GM23338 (cell line): Measurements from ENCODE around the gene C3orf22. TPM values are rescaled to one million over a fixed set of nuclear protein-coding genes. Genes with fewer than 3 reads are reported as not detected.

Source experiments
- ATAC-seq: fragments of 200-7000 bp; cut with Tn5 transposase; 3 replicates; pipeline ENCODE4 v1.9.1; 2020
- DNase-seq: peaks from one replicate; pipeline ENCODE4 v3.0.0-alpha.2; 2015; ENCODE audit warnings: low spot score
- H2AFZ ChIP-seq: fragments of 200-600 bp; sonication (generic); 2 replicates; pipeline ENCODE4 v1.8.0; 2016; ENCODE audit warnings: antibody characterized with exemption, mild to moderate bottlenecking, moderate library complexity
- H3F3A ChIP-seq: fragments of 200-600 bp; sonication (generic); replicated peaks from 2 replicates; pipeline ENCODE4 v1.8.0; 2017; ENCODE audit warnings: antibody characterized with exemption, mixed run types, low read depth
- H3K27ac ChIP-seq: fragments of 200-600 bp; sonication (generic); 2 replicates; pipeline ENCODE4 v1.6.1; 2016; ENCODE audit warnings: low read depth
- H3K27me3 ChIP-seq: fragments of 200-600 bp; sonication (generic); 2 replicates; pipeline ENCODE4 v1.8.0; 2016; ENCODE audit warnings: mild to moderate bottlenecking, mixed run types, moderate library complexity; ENCODE audit not compliant: insufficient read depth
- H3K36me3 ChIP-seq: fragments of 200-600 bp; sonication (generic); 2 replicates; pipeline ENCODE4 v1.8.0; 2016; ENCODE audit warnings: mild to moderate bottlenecking; ENCODE audit not compliant: insufficient read depth
- H3K4me1 ChIP-seq: fragments of 200-600 bp; sonication (generic); 2 replicates; pipeline ENCODE4 v1.8.0; 2016; ENCODE audit warnings: mild to moderate bottlenecking, moderate library complexity; ENCODE audit not compliant: insufficient read depth
- H3K4me2 ChIP-seq: fragments of 200-600 bp; sonication (generic); 2 replicates; pipeline ENCODE4 v1.7.1; 2017; ENCODE audit warnings: mixed run types
- H3K4me3 ChIP-seq: fragments of 200-600 bp; sonication (generic); 2 replicates; pipeline ENCODE4 v1.6.1; 2016; ENCODE audit warnings: mixed run types
- H3K79me2 ChIP-seq: fragments of 200-600 bp; sonication (generic); replicated peaks from 2 replicates; pipeline ENCODE4 v1.8.0; 2017; ENCODE audit warnings: mild to moderate bottlenecking; ENCODE audit not compliant: insufficient read depth
- H3K9me2 ChIP-seq: fragments of 200-600 bp; sonication (generic); 2 replicates; pipeline ENCODE4 v1.8.0; 2017; ENCODE audit not compliant: insufficient read depth
- H4K20me1 ChIP-seq: fragments of 200-600 bp; sonication (generic); replicated peaks from 2 replicates; pipeline ENCODE4 v1.8.0; 2017; ENCODE audit warnings: mild to moderate bottlenecking; ENCODE audit not compliant: insufficient read depth
- H3K27ac Mint-ChIP-seq: 2 replicates; pipeline ENCODE4 v1.8.0; 2020; ENCODE audit warnings: inconsistent platforms, mild to moderate bottlenecking, moderate library complexity, mixed read lengths
- H3K27me3 Mint-ChIP-seq: 3 replicates; pipeline ENCODE4 v1.8.0; 2022; ENCODE audit warnings: low read depth, mild to moderate bottlenecking, moderate library complexity, mixed read lengths, inconsistent platforms; ENCODE audit not compliant: insufficient read depth, poor library complexity
- H3K36me3 Mint-ChIP-seq: 3 replicates; pipeline ENCODE4 v1.8.0; 2021; ENCODE audit warnings: low read depth, mild to moderate bottlenecking, inconsistent platforms, moderate library complexity, mixed read lengths
- H3K4me1 Mint-ChIP-seq: 3 replicates; pipeline ENCODE4 v1.8.0; 2020; ENCODE audit warnings: mild to moderate bottlenecking, inconsistent platforms, mixed read lengths
- H3K4me3 Mint-ChIP-seq: 3 replicates; pipeline ENCODE4 v1.8.0; 2021; ENCODE audit warnings: moderate library complexity, mild to moderate bottlenecking, inconsistent platforms, mixed read lengths
- H3K9me3 Mint-ChIP-seq: 3 replicates; pipeline ENCODE4 v1.8.0; 2020; ENCODE audit warnings: moderate library complexity, mild to moderate bottlenecking, inconsistent platforms, mixed read lengths
- CREB1 ChIP-seq: fragments of 250-450 bp; sonication (Bioruptor Pico); IDR thresholded peaks from 2 replicates; pipeline ENCODE4 v1.5.0; 2020; ENCODE audit warnings: low read depth, mild to moderate bottlenecking, moderate library complexity
- CTCF ChIP-seq, 2 experiments: fragments of 200-600 bp in 1 of 2; sonication (generic) in 1 of 2; conservative IDR thresholded peaks; 2 replicates each; pipeline versions ENCODE4 v1.5.1 to v1.6.1; 2016 to 2017; ENCODE audit warnings: antibody characterized with exemption in 2 of 2, low read depth in 2 of 2, mild to moderate bottlenecking in 2 of 2, moderate library complexity in 1 of 2
- EZH2 ChIP-seq: fragments of 200-600 bp; sonication (generic); IDR thresholded peaks from one replicate; pipeline ENCODE4 v1.8.0; 2017; ENCODE audit warnings: antibody characterized with exemption, mild to moderate bottlenecking, low read depth; ENCODE audit not compliant: unreplicated experiment
- EZH2phosphoT487 ChIP-seq: fragments of 200-600 bp; sonication (generic); IDR thresholded peaks from one replicate; pipeline ENCODE4 v1.8.1; 2018; ENCODE audit warnings: antibody characterized with exemption; ENCODE audit not compliant: unreplicated experiment
- JUNB ChIP-seq: IDR thresholded peaks from one replicate; pipeline ENCODE4 v1.6.1; 2016; ENCODE audit warnings: antibody characterized with exemption; ENCODE audit not compliant: unreplicated experiment
- NANOG ChIP-seq: IDR thresholded peaks from 2 replicates; pipeline ENCODE4 v1.6.1; 2016; ENCODE audit warnings: antibody characterized with exemption, borderline replicate concordance
- POLR2AphosphoS5 ChIP-seq: IDR thresholded peaks from 2 replicates; pipeline ENCODE4 v1.6.1; 2016; ENCODE audit warnings: antibody characterized with exemption, low read depth
- STAT1 ChIP-seq: IDR thresholded peaks from one replicate; pipeline ENCODE4 v1.6.1; 2016; ENCODE audit warnings: antibody characterized with exemption; ENCODE audit not compliant: unreplicated experiment
- ZNF114 ChIP-seq: fragments of 250-450 bp; sonication (Bioruptor Pico); IDR thresholded peaks from 2 replicates; pipeline ENCODE4 v1.5.0; 2020; ENCODE audit warnings: mild to moderate bottlenecking, moderate library complexity
- ZNF331 ChIP-seq: fragments of 250-450 bp; sonication (Bioruptor Pico); IDR thresholded peaks from 2 replicates; pipeline ENCODE4 v1.5.0; 2020; ENCODE audit warnings: low read depth, mild to moderate bottlenecking, moderate library complexity
- polyA plus RNA-seq: library from polyadenylated mRNA; unstranded; fragments of >200 nt; fragmentation: Nextera tagmentation; extraction: Ambion mirVana; gene quantifications from 2 replicates; pipeline ENCODE4 v1.2.1, GENCODE V29; 2016
- total RNA-seq: library from RNA; depleted of rRNA; stranded (reverse); fragments of >200 nt; shearing (Covaris generic); gene quantifications from 2 replicates; pipeline ENCODE4 v1.2.3, GENCODE V29; 2014
- TF ChIP-seq, protein P1 (sequence below): IDR thresholded peaks from one replicate; pipeline ENCODE4 v1.6.1; 2018; ENCODE audit warnings: antibody characterized with exemption; ENCODE audit not compliant: unreplicated experiment

The C3orf22 gene
- total and polyA plus RNA-seq, 2 experiments from 2014 or later = not detected

- TF ChIP-seq, protein P1, sequence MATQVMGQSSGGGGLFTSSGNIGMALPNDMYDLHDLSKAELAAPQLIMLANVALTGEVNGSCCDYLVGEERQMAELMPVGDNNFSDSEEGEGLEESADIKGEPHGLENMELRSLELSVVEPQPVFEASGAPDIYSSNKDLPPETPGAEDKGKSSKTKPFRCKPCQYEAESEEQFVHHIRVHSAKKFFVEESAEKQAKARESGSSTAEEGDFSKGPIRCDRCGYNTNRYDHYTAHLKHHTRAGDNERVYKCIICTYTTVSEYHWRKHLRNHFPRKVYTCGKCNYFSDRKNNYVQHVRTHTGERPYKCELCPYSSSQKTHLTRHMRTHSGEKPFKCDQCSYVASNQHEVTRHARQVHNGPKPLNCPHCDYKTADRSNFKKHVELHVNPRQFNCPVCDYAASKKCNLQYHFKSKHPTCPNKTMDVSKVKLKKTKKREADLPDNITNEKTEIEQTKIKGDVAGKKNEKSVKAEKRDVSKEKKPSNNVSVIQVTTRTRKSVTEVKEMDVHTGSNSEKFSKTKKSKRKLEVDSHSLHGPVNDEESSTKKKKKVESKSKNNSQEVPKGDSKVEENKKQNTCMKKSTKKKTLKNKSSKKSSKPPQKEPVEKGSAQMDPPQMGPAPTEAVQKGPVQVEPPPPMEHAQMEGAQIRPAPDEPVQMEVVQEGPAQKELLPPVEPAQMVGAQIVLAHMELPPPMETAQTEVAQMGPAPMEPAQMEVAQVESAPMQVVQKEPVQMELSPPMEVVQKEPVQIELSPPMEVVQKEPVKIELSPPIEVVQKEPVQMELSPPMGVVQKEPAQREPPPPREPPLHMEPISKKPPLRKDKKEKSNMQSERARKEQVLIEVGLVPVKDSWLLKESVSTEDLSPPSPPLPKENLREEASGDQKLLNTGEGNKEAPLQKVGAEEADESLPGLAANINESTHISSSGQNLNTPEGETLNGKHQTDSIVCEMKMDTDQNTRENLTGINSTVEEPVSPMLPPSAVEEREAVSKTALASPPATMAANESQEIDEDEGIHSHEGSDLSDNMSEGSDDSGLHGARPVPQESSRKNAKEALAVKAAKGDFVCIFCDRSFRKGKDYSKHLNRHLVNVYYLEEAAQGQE = no peak
- TF ChIP-seq POLR2AphosphoS5 (no peak), STAT1 (no peak), CTCF (conservative IDR thresholded peaks at IDR 0.05; ENCODE audit: low read depth in 2 of 2) (no peak)
Measured at GRCh38 chr3:126551839-126552687, 6.7 kb downstream of the C3orf22 start (continued).

DNA sequence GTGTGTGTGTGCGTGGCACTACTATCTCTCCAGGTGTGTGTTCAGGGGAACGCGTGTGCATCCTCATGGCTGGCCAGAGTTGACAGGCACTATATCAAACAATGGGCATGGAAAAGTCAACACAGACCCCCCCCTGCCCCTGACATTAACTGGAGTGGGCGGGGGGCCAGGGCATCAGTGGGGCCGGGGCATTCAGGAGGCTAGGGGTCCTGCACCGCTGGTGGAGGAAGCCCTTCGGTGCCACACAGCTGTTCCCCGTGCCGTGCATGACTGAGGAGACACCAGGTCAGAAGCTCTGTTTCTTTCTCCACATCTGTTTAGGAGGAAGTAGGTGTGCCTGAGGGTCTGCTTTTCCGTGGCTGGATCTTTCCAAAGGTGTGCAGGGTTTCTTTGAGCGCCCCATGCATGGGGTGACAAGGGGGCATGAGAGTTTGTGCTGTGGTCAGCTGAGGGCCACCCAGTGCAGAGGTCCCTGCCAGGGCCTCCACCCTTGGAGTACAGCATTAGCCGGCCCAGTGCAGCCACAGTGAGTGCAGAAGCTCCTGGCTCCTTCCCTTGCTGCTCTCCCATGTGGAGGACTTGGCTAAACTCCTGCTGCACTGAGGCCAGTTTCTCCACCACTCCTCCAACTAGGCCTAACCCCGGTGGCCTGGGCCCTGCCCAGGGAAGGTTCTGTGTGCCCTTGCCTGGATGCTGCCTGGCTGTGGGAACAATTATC, 7.5 kb downstream of the C3orf22 start:
- H3K4me2 ChIP-seq = no peak overlapping the region
- no peak overlapping the region; the same call in 1 of the 2 replicates for H3K27ac Mint-ChIP-seq
- H3K36me3 ChIP-seq = no peaks in the 10 kb centered on the region
- H3K4me3 ChIP-seq = no peak overlapping the region
- ATAC-seq (no peak), DNase-seq (no peak)
- H3K4me3 Mint-ChIP-seq = no peak overlapping the region
- no peaks in the 10 kb centered on the region for H3K79me2 ChIP-seq
- H3K27ac ChIP-seq = no peak overlapping the region
- no peaks in the 10 kb centered on the region; the same call in 2 of the 3 replicates for H3K9me3 Mint-ChIP-seq
- H2AFZ ChIP-seq = no peak overlapping the region
- no peaks in the 10 kb centered on the region for H3K36me3 Mint-ChIP-seq
- H3F3A ChIP-seq = no peaks in the 10 kb centered on the region
- H3K27me3 Mint-ChIP-seq = peaks cover 15% of the 10 kb centered on the region
- no peaks in the 10 kb centered on the region for H4K20me1 ChIP-seq
- peaks cover 18% of the 10 kb centered on the region for H3K4me1 ChIP-seq
- no peaks in the 10 kb centered on the region for H3K9me2 ChIP-seq
- no peaks in the 10 kb centered on the region for H3K27me3 ChIP-seq
- H3K4me1 Mint-ChIP-seq = peaks cover 40% of the 10 kb centered on the region
- TF ChIP-seq CREB1 (CRISPR knock-in tag) = no peak
- no peak for TF ChIP-seq STAT1
- no peak for TF ChIP-seq ZNF331 (CRISPR knock-in tag)
- no peak for TF ChIP-seq CTCF (conservative IDR thresholded peaks at IDR 0.05; ENCODE audit: low read depth in 2 of 2)
- TF ChIP-seq POLR2AphosphoS5 = no peak
- no peak for TF ChIP-seq JUNB
- TF ChIP-seq, protein P1 = no peak
- TF ChIP-seq EZH2 = no peak
- TF ChIP-seq NANOG = no peak
- TF ChIP-seq ZNF114 (CRISPR knock-in tag) = no peak
- TF ChIP-seq EZH2phosphoT487 = no peak
